Ishikawa (cell line): ENCODE results near the gene KLHL12.

ENCODE experiments used
- TF ChIP-seq, protein P1 (sequence below): IDR thresholded peaks from 2 replicates; pipeline ENCODE4 v1.6.1; 2012
- TF ChIP-seq, protein P2 (sequence below): IDR thresholded peaks from 2 replicates; pipeline ENCODE4 v1.6.1; 2012

DNA sequence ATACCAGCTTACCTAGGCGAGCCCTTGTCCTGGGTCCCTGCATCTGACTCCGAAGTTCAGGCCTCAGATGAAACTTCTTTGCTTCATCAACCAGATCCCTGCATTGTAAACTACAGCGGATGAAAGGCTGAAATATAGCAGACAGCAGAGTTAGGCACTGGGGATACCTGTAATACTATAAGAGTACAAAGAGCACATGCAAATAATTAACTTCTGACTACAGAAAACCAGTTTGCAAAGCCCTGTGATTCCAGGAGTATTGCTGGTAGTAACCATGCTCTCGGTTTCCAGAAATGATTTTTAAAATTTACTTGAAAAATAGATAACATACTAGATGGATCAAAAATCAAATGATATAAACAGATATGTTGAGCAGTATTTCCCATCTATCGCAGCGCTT, 18.0 kb downstream of the KLHL12 start:
- TF ChIP-seq, protein P1, sequence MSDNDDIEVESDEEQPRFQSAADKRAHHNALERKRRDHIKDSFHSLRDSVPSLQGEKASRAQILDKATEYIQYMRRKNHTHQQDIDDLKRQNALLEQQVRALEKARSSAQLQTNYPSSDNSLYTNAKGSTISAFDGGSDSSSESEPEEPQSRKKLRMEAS, result no peak
- TF ChIP-seq, protein P2, sequence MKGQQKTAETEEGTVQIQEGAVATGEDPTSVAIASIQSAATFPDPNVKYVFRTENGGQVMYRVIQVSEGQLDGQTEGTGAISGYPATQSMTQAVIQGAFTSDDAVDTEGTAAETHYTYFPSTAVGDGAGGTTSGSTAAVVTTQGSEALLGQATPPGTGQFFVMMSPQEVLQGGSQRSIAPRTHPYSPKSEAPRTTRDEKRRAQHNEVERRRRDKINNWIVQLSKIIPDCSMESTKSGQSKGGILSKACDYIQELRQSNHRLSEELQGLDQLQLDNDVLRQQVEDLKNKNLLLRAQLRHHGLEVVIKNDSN, result no peak
